Psoas muscle (tissue), 8 donors: ENCODE data around the gene CST3. TPM values are rescaled to one million over a fixed set of nuclear protein-coding genes. Genes with fewer than 3 reads are reported as not detected.

Experiments
- ATAC-seq, 4 donors: fragments of 200-7000 bp; cut with Tn5 transposase; one replicate each; pipeline ENCODE4 v1.9.1; 2020; ENCODE audit warnings: moderate library complexity in 3 of 4, mild to moderate bottlenecking in 2 of 4
- DNase-seq, 2 donors: peaks; one replicate each; pipeline ENCODE4 v3.0.0-alpha.2; 2020
- H3K27ac ChIP-seq: fragments of 200-600 bp; one replicate; pipeline ENCODE4 v1.8.0; 2022
- H3K27me3 ChIP-seq, 3 donors: fragments of 200-600 bp in 1 of 3; one replicate each; pipeline versions ENCODE4 v1.6.1 to v1.8.0; 2013 to 2022; ENCODE audit warnings: low read length in 2 of 3, mild to moderate bottlenecking in 2 of 3, moderate library complexity in 1 of 3; ENCODE audit not compliant: insufficient read depth in 3 of 3
- H3K36me3 ChIP-seq, 2 donors: fragments of 200-600 bp in 1 of 2; one replicate each; pipeline versions ENCODE4 v1.6.1 to v1.8.0; 2013 to 2022; ENCODE audit warnings: low read depth in 1 of 2, mild to moderate bottlenecking in 1 of 2, moderate library complexity in 1 of 2; ENCODE audit not compliant: insufficient read depth in 1 of 2
- H3K4me1 ChIP-seq: fragments of 200-600 bp; one replicate; pipeline ENCODE4 v1.8.0; 2022
- H3K4me3 ChIP-seq: fragments of 200-600 bp; one replicate; pipeline ENCODE4 v1.8.0; 2022; ENCODE audit warnings: mild to moderate bottlenecking
- H3K9me3 ChIP-seq: fragments of 200-600 bp; one replicate; pipeline ENCODE4 v1.8.0; 2022
- WGBS, 3 donors: extraction: QIAGEN DNeasy Blood & Tissue Kit; methylation state at CpG; one replicate each; pipeline versions ENCODE4 v1.1.6 to v1.1.7; 2013; 5-methylcytosine and 5-hydroxymethylcytosine counted together
- intact Hi-C, 2 donors: fragments of 100-400 bp; cut with DNase I; formaldehyde crosslinking; loops; one replicate each; pipeline versions ENCODE4 v1.11.0 to v1.14.2; 2022
- polyA plus RNA-seq, 3 donors: library from polyadenylated mRNA; stranded (reverse); fragments of 200-250 nt; gene quantifications; one replicate each; pipeline ENCODE4 v1.2.3, GENCODE V29; 2013
- total RNA-seq, 4 donors: library from RNA; stranded (reverse); fragmentation: NEBNext Ultra II Directional in 2 of 4; extraction: Animal tissue kit (Norgen Biotek cat#: 25700) in 2 of 4; gene quantifications; one replicate each; pipeline versions ENCODE4 v1.2.1 to v1.2.4, GENCODE V29; 2021 to 2023
- TF ChIP-seq, protein P1 (sequence below): fragments of 200-600 bp; IDR thresholded peaks from one replicate; pipeline ENCODE4 v1.8.0; 2022; ENCODE audit warnings: antibody characterized with exemption
- donor health status: healthy with polysubstance abuse.
- donor health status: DM: no; HTN: no; CAD: no; lungs with moderate emphysema.
- donor health status: Bipolar disorder and iron deficiency.
- donor health status: healthy.
- donor health status: DM: yes; HTN: yes; CAD: no.
- donor health status: DM: no; HTN: no; CAD: no.
- donor health status: DM: no; HTN: no; CAD: no.
- donor health status: DM: yes; HTN: yes; CAD: no.

The CST3 gene
- total and polyA plus RNA-seq, 7 donors = 374 to 713 (median 422) TPM

DNA sequence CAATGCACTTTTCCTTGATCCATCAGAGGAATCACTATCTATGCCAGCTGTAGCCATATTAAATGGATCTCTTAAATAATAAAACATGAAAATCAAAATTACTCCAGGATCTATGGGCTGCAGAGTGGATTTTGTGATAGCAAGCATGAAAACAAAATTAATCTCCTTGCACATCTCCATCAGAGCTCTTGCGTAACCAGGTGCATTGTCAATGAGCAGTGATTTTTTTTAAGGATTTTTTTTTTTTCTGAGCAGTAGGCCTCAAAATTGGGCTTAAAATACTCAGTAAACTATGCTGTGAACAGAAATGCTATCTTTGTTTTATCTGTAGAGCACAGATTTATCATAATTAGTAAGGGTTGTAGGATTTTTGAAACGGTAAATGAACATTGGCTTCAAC lies 11.5 kb upstream of the CST3 start:
- no peaks in the 10 kb centered on the region for H3K36me3 ChIP-seq
- intact Hi-C loops = no loop called here
- no peak overlapping the region for H3K27ac ChIP-seq
- DNase-seq (no peak), ATAC-seq (no peak)
- WGBS, 3 donors = 75 to 78% (median 77%) methylated on average over 2 of the region's 2 CpGs
- H3K4me1 ChIP-seq = no peaks in the 10 kb centered on the region
- H3K4me3 ChIP-seq = no peak overlapping the region
- TF ChIP-seq, protein P1, sequence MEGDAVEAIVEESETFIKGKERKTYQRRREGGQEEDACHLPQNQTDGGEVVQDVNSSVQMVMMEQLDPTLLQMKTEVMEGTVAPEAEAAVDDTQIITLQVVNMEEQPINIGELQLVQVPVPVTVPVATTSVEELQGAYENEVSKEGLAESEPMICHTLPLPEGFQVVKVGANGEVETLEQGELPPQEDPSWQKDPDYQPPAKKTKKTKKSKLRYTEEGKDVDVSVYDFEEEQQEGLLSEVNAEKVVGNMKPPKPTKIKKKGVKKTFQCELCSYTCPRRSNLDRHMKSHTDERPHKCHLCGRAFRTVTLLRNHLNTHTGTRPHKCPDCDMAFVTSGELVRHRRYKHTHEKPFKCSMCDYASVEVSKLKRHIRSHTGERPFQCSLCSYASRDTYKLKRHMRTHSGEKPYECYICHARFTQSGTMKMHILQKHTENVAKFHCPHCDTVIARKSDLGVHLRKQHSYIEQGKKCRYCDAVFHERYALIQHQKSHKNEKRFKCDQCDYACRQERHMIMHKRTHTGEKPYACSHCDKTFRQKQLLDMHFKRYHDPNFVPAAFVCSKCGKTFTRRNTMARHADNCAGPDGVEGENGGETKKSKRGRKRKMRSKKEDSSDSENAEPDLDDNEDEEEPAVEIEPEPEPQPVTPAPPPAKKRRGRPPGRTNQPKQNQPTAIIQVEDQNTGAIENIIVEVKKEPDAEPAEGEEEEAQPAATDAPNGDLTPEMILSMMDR = no peak
- no peaks in the 10 kb centered on the region for H3K27me3 ChIP-seq
- H3K9me3 ChIP-seq = no peaks in the 10 kb centered on the region

DNA sequence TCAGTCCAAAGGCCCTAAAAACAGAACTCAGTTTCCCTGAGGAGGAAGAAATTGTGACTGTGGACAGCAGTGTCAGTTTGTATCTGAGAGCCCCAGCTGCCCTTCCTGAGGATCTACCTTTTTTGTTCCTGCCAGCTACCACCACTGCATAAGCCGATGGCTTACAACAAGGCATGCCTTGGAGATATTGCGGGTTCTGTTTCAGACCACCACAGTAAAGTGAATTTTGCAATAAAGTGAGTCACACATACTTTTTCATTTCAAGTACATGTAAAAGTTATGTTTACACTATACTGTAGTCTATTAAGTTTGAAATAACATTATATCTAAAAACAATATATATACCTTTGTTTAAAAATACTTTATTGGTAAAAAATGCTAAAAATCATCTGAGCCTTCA lies 9.6 kb upstream of the CST3 start:
- TF ChIP-seq, protein P1 = no peak
- Histone ChIP-seq H3K27ac (no peak overlapping the region), H3K4me1 (peaks cover 9% of the 10 kb centered on the region), H3K27me3 (no peaks in the 10 kb centered on the region), H3K4me3 (no peak overlapping the region), H3K9me3 (no peaks in the 10 kb centered on the region), H3K36me3 (no peaks in the 10 kb centered on the region)
- intact Hi-C loops = no loop called here
- ATAC-seq (no peak), DNase-seq (no peak)
- WGBS, 3 donors = 90 to 96% (median 92%) methylated on average over 2 of the region's 2 CpGs

DNA sequence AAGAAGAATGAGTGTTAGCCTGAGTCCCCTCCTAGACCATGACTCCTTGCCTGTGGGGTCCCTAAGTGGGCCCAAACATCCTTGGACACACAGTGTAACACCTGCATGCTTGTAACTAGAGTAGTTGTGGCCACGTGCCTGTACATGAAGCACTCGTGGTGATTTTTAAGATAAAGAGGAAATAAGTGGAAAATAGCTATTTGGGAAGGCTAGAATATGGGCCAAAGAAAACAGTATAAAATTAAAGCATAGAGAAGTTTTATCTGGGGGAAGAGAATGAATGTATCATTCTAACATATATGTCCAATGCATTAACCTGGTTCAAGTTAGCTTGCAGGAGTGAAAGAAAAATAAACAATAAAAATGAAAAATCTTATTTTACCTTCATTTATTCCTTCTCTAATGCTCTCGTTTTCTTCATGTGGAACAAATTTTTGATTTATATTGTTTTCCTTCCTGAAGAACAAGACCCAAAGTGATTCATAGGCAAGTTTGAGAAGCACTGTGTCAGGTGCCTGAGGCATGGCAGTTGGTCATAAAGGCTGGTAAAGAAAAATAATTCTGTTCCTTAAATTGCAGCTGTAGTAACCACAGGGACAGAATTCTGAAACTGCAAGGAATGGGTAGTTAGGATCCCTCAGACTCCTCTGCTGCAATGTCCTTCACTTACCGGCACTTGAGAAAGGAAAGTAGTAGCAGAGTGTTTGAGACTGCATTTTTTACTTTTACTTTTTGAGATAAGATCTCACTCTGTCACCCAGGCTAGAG lies 8.5 kb upstream of the CST3 start:
- Histone ChIP-seq H3K9me3 (no peaks in the 10 kb centered on the region), H3K4me3 (no peak overlapping the region), H3K4me1 (peaks cover 18% of the 10 kb centered on the region), H3K27ac (no peak overlapping the region), H3K36me3 (no peaks in the 10 kb centered on the region), H3K27me3 (no peaks in the 10 kb centered on the region)
- ATAC-seq (no peak), DNase-seq (no peak)
- TF ChIP-seq, protein P1 = no peak
- intact Hi-C loops = no loop called here
- 69 to 72% (median 71%) methylated on average over 4 of the region's 4 CpGs for WGBS, 3 donors

DNA sequence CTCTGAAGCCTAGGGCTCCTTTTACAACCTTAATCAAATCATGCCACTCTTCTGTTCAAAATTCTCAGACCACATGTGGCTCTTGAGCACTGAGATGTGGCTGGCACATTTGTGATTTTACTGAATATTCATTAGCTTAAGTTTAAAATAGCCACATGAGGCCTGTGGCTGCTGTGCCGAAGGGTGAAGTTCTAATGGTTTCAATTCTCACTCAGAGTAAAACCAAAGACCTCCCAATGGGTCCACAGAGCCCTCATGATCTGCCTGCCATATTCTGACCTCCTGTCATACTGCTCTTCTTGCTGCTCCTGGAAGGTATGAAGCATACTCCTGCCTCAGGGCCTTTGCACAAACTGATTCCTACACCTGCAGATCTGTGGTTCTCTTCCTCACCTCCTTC lies 7.8 kb upstream of the CST3 start:
- ATAC-seq = no peak
- Histone ChIP-seq H3K4me1 (peaks cover 26% of the 10 kb centered on the region), H3K9me3 (no peaks in the 10 kb centered on the region), H3K4me3 (no peak overlapping the region), H3K27me3 (no peaks in the 10 kb centered on the region), H3K27ac (no peak overlapping the region), H3K36me3 (no peaks in the 10 kb centered on the region)
- TF ChIP-seq, protein P1 = no peak
- intact Hi-C loops = no loop called here
- WGBS, 3 donors = 77 to 94% (median 89%) methylated on average over 1 of the region's 1 CpG
- no peak for DNase-seq

DNA sequence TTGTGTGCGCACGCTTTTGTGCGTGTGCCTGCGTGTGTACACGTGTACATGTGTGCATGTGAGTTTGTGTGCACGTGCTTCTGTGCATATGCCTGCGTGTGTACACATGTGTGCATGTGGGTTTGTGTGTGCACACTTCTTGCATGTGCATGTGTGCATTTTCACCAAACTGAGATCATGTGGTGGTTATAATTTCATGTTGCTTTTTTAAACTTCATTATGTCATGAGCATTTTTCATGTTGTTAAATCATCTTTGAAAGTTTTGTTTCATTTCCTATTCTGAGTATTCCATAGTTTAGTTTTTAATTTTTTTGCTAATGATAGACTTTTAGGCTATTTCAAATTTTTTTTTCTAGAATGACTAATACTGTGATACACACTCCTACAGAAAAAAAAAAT lies 6.4 kb upstream of the CST3 start:
- Histone ChIP-seq H3K36me3 (no peaks in the 10 kb centered on the region), H3K4me3 (no peak overlapping the region), H3K27me3 (no peaks in the 10 kb centered on the region), H3K4me1 (peaks cover 33% of the 10 kb centered on the region), H3K9me3 (no peaks in the 10 kb centered on the region), H3K27ac (no peak overlapping the region)
- intact Hi-C loops = no loop called here
- TF ChIP-seq, protein P1 = no peak
- DNase-seq = no peak
- ATAC-seq = no peak
- 97 to 99% (median 99%) methylated on average over 7 of the region's 7 CpGs for WGBS, 3 donors
